IMR-90 (cell line): ENCODE measurements around the gene FIBCD1. TPM values are rescaled to one million over a fixed set of nuclear protein-coding genes. Genes with fewer than 3 reads are reported as not detected.

Source experiments
- ATAC-seq: fragments of 200-7000 bp; cut with Tn5 transposase; 2 replicates; pipeline ENCODE4 v1.9.1; 2020; ENCODE audit warnings: low read depth, mild to moderate bottlenecking, moderate library complexity
- BruUV-seq: library from RNA; stranded (reverse); fragments of 400-500 nt; replicated peaks from 2 replicates; lab custom pipeline; 2021; lab: Mats Ljungman, UMichigan
- CTCF ChIA-PET: fragments of 300-600 bp; formaldehyde crosslinking; extraction: SDS; loops from one replicate; lab custom pipeline; 2021; ENCODE audit warnings: antibody characterized with exemption; lab: Yijun Ruan, JAX
- POLR2A ChIA-PET: fragments of 300-600 bp; sonication (Branson Sonifier 250); formaldehyde crosslinking; loops from one replicate; lab custom pipeline; 2022; ENCODE audit warnings: antibody characterized with exemption; ENCODE audit not compliant: unreplicated experiment; lab: Charles Lee
- DNase-seq: peaks from one replicate; pipeline ENCODE4 v3.0.0; 2013
- H2AFZ ChIP-seq: replicated peaks from 2 replicates; pipeline ENCODE3; 2013; ENCODE audit warnings: low read length, mild to moderate bottlenecking; ENCODE audit not compliant: poor library complexity
- H2AK5ac ChIP-seq: 2 replicates; pipeline ENCODE4 v1.6.1; 2013; ENCODE audit warnings: low read depth, low read length, inconsistent platforms
- H2AK9ac ChIP-seq: replicated peaks from 2 replicates; pipeline ENCODE3; 2013; ENCODE audit warnings: mild to moderate bottlenecking, low read depth, low read length, moderate library complexity; ENCODE audit not compliant: poor library complexity
- H2BK120ac ChIP-seq: 2 replicates; pipeline ENCODE4 v1.6.1; 2013; ENCODE audit warnings: low read depth, low read length, inconsistent platforms
- H2BK15ac ChIP-seq: 3 replicates; pipeline ENCODE4 v1.6.1; 2013; ENCODE audit warnings: low read depth, low read length, inconsistent platforms
- H2BK20ac ChIP-seq: 2 replicates; pipeline ENCODE4 v1.6.1; 2013; ENCODE audit warnings: low read depth, mild to moderate bottlenecking, inconsistent platforms, low read length, moderate library complexity
- H2BK5ac ChIP-seq: 2 replicates; pipeline ENCODE4 v1.6.1; 2013; ENCODE audit warnings: mild to moderate bottlenecking, low read depth, low read length, inconsistent platforms; ENCODE audit not compliant: poor library complexity, severe bottlenecking
- H3K14ac ChIP-seq: replicated peaks from 2 replicates; pipeline ENCODE4 v1.6.1; 2013; ENCODE audit warnings: low read depth, low read length, inconsistent platforms
- H3K18ac ChIP-seq: 2 replicates; pipeline ENCODE4 v1.6.1; 2013; ENCODE audit warnings: low read depth, low read length, control low read depth
- H3K23ac ChIP-seq: 2 replicates; pipeline ENCODE4 v1.6.1; 2013; ENCODE audit warnings: low read depth, low read length, inconsistent platforms
- H3K27ac ChIP-seq: 2 replicates; pipeline ENCODE4 v1.5.1; 2013; ENCODE audit warnings: mild to moderate bottlenecking, control low read depth, low read length; ENCODE audit not compliant: insufficient read depth
- H3K27me3 ChIP-seq: 2 replicates; pipeline ENCODE4 v1.6.1; 2013; ENCODE audit warnings: low read length; ENCODE audit not compliant: control insufficient read depth, insufficient read depth
- H3K36me3 ChIP-seq: 2 replicates; pipeline ENCODE4 v1.6.1; 2013; ENCODE audit warnings: low read length, mixed read lengths; ENCODE audit not compliant: control insufficient read depth, insufficient read depth
- H3K4ac ChIP-seq: 2 replicates; pipeline ENCODE4 v1.6.1; 2013; ENCODE audit warnings: low read depth, low read length, inconsistent platforms
- H3K4me1 ChIP-seq: 2 replicates; pipeline ENCODE4 v1.6.1; 2013; ENCODE audit warnings: low read length, mixed read lengths; ENCODE audit not compliant: control insufficient read depth, insufficient read depth
- H3K4me2 ChIP-seq: 2 replicates; pipeline ENCODE4 v1.6.1; 2013; ENCODE audit warnings: low read depth, mild to moderate bottlenecking, control low read depth, low read length, moderate library complexity
- H3K4me3 ChIP-seq: 2 replicates; pipeline ENCODE4 v1.5.1; 2013; ENCODE audit warnings: low read depth, mild to moderate bottlenecking, control low read depth, low read length, moderate library complexity; ENCODE audit not compliant: insufficient read depth
- H3K56ac ChIP-seq: 2 replicates; pipeline ENCODE4 v1.6.1; 2013; ENCODE audit warnings: low read length, inconsistent platforms; ENCODE audit not compliant: insufficient read depth; ENCODE audit errors: extremely low read depth
- H3K79me1 ChIP-seq, 2 experiments: 2 replicates each; pipeline ENCODE4 v1.6.1; 2013; ENCODE audit warnings: low read length in 2 of 2, inconsistent platforms in 1 of 2, low read depth in 1 of 2
- H3K9ac ChIP-seq: 2 replicates; pipeline ENCODE4 v1.6.1; 2013; ENCODE audit warnings: low read depth, low read length, control low read depth
- H3K9me1 ChIP-seq: 2 replicates; pipeline ENCODE4 v1.6.1; 2013; ENCODE audit warnings: low read length, inconsistent platforms; ENCODE audit not compliant: insufficient read depth
- H3K9me3 ChIP-seq: 2 replicates; pipeline ENCODE4 v1.6.1; 2013; ENCODE audit warnings: low read length; ENCODE audit not compliant: control insufficient read depth, insufficient read depth
- H4K20me1 ChIP-seq: 2 replicates; pipeline ENCODE4 v1.6.1; 2013; ENCODE audit warnings: low read length, inconsistent platforms; ENCODE audit not compliant: insufficient read depth
- H4K5ac ChIP-seq: 2 replicates; pipeline ENCODE4 v1.6.1; 2013; ENCODE audit warnings: mild to moderate bottlenecking, low read depth, low read length, control low read depth
- H4K8ac ChIP-seq, 2 experiments: 2 replicates each; pipeline ENCODE4 v1.6.1; 2013; ENCODE audit warnings: low read depth in 2 of 2, low read length in 2 of 2, control low read depth in 1 of 2, inconsistent platforms in 1 of 2
- H4K91ac ChIP-seq: 2 replicates; pipeline ENCODE4 v1.6.1; 2013; ENCODE audit warnings: low read depth, low read length, inconsistent platforms; ENCODE audit not compliant: insufficient read depth
- BHLHE40 ChIP-seq: fragments of 150-350 bp; IDR thresholded peaks from 2 replicates; pipeline ENCODE4 v1.6.1; 2016; ENCODE audit warnings: mild to moderate bottlenecking, low read depth, low read length
- CEBPB ChIP-seq: IDR thresholded peaks from 2 replicates; pipeline ENCODE4 v1.6.1; 2012; ENCODE audit warnings: low read depth, low read length, improper control_type of control experiment
- CHD1 ChIP-seq: IDR thresholded peaks from 2 replicates; pipeline ENCODE4 v1.6.1; 2012; ENCODE audit warnings: low read depth, low read length, improper control_type of control experiment
- FOS ChIP-seq: fragments of 150-350 bp; IDR thresholded peaks from 2 replicates; pipeline ENCODE4 v1.6.1; 2016; ENCODE audit warnings: low read depth, low read length
- MAFK ChIP-seq: IDR thresholded peaks from 2 replicates; pipeline ENCODE4 v1.6.1; 2012; ENCODE audit warnings: low read depth, low read length, improper control_type of control experiment
- MAZ ChIP-seq: IDR thresholded peaks from 2 replicates; pipeline ENCODE4 v1.6.1; 2012; ENCODE audit warnings: low read depth, mild to moderate bottlenecking, low read length, improper control_type of control experiment, moderate library complexity, borderline replicate concordance
- MXI1 ChIP-seq: IDR thresholded peaks from 2 replicates; pipeline ENCODE4 v1.6.1; 2012; ENCODE audit warnings: low read depth, mild to moderate bottlenecking, low read length, moderate library complexity, borderline replicate concordance
- NFE2L2 ChIP-seq: fragments of 150-350 bp; IDR thresholded peaks from 2 replicates; pipeline ENCODE4 v1.6.1; 2016; ENCODE audit warnings: low read depth, mild to moderate bottlenecking, low read length
- POLR2A ChIP-seq: IDR thresholded peaks from 2 replicates; pipeline ENCODE4 v1.6.1; 2012; ENCODE audit warnings: mild to moderate bottlenecking, low read depth, low read length
- RAD21 ChIP-seq: IDR thresholded peaks from 2 replicates; pipeline ENCODE4 v1.6.1; 2012; ENCODE audit warnings: low read length, improper control_type of control experiment
- RCOR1 ChIP-seq: IDR thresholded peaks from 2 replicates; pipeline ENCODE4 v1.6.1; 2012; ENCODE audit warnings: mild to moderate bottlenecking, low read length, improper control_type of control experiment; ENCODE audit not compliant: insufficient replicate concordance
- RFX5 ChIP-seq: IDR thresholded peaks from 2 replicates; pipeline ENCODE4 v1.8.0; 2012; ENCODE audit warnings: low read depth, mild to moderate bottlenecking, low read length, moderate library complexity
- SMC3 ChIP-seq: fragments of 150-350 bp; IDR thresholded peaks from 2 replicates; pipeline ENCODE4 v1.6.1; 2016; ENCODE audit warnings: low read depth, mild to moderate bottlenecking, antibody characterized with exemption, low read length, moderate library complexity
- whole genome bisulfite sequencing, 2 experiments: methylation state at CpG; one replicate each; pipeline versions ENCODE4 v1.1.5 to v1.1.7; 2013; ENCODE audit warnings: missing lambda C conversion rate in 2 of 2; ENCODE audit not compliant: insufficient read length in 1 of 2; ENCODE audit errors: extremely low coverage in 2 of 2; 5-methylcytosine and 5-hydroxymethylcytosine counted together
- dilution Hi-C: fragments of 300-500 bp; cut with HindIII; formaldehyde crosslinking; loops from one replicate; pipeline ENCODE4 v1.14.3; 2018; ENCODE audit warnings: low sequenced_read_pairs; ENCODE audit not compliant: unreplicated experiment
- in situ Hi-C: fragments of 300-500 bp; cut with MboI; formaldehyde crosslinking; loops from 3 replicates; pipeline ENCODE4 v1.14.3; 2019; ENCODE audit warnings: low sequenced_read_pairs, inconsistent platforms, mixed read lengths
- intact Hi-C: fragments of 100-400 bp; cut with micrococcal nuclease; formaldehyde crosslinking; loops from 2 replicates; pipeline ENCODE4 v1.10.0; 2022
- polyA plus RNA-seq, 3 experiments: library from polyadenylated mRNA; depleted of rRNA; stranded (reverse); fragments of >200 nt; gene quantifications; 2 replicates each; pipeline ENCODE4 v1.2.3, GENCODE V29; 2012; ENCODE audit warnings: low replicate concordance in 1 of 3
- total RNA-seq: library from RNA; depleted of rRNA; stranded (reverse); fragments of >200 nt; gene quantifications from 2 replicates; pipeline ENCODE4 v1.2.3, GENCODE V29; 2012
- TF ChIP-seq, protein P1 (sequence below): fragments of 150-350 bp; IDR thresholded peaks from 2 replicates; pipeline ENCODE4 v1.6.1; 2017; ENCODE audit warnings: mild to moderate bottlenecking, antibody characterized with exemption, low read length, low read depth
- TF ChIP-seq, protein P2 (sequence below): fragments of 150-350 bp; IDR thresholded peaks from 2 replicates; pipeline ENCODE4 v1.6.1; 2016; ENCODE audit warnings: low read depth, mild to moderate bottlenecking, low read length, moderate library complexity, borderline replicate concordance

Gene FIBCD1
- total and polyA plus RNA-seq, 2 of the 4 experiments (the other 2 are of a cell fraction) = 1.1 to 10.1 TPM

DNA sequence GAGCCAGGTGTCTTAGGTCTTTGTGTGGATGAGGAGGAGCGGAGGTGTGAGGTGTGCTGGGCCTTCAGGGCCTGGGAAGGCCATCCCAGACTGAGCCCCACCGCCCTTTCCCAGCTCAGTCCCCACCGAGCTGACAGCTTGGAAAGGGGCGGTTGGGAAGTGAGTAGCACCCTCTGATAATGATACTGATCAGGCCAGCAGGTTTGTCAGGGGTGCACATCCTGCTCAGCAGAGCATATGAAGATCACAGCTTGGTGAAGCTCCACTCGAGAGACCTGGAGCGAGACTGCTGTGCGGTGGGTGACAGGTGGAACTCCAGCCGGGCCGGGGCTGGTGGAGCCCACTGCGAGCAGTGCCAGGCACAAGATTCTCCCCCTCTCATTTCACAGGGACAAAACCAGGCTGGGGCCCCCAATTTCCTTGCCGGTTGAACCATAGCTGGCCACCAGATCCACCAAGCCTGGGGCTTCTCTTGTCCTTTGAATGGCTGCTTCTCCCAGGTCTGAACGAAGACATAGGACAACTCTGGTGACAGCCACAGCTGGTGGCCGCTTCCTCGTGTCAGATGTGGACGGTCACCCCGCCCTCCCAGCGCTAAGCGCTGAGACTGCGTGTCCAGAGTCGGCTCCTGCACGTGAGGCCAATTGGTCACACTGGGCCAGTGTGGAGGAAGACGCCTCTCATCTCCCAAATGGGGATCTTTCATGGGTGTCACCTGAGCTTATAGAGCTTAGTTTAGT, 50.7 kb downstream of the FIBCD1 start:
- BruUV-seq = no TSS peak
- Histone ChIP-seq H2BK5ac (no peak overlapping the region), H3K56ac (no peak overlapping the region), H4K91ac (no peak overlapping the region), H3K23ac (no peak overlapping the region), H3K9me1 (peaks cover 4% of the 10 kb centered on the region; the same call in 1 of the 2 replicates), H3K9me3 (no peaks in the 10 kb centered on the region), H3K14ac (no peak overlapping the region), H3K27me3 (no peaks in the 10 kb centered on the region), H3K36me3 (peaks cover 90% of the 10 kb centered on the region), H2AK9ac (peak overlapping the region; percentile 65), H3K27ac (no peak overlapping the region), H4K20me1 (peaks cover 41% of the 10 kb centered on the region), H3K9ac (no peak overlapping the region), H2BK20ac (no peak overlapping the region), H4K8ac (no peak overlapping the region), H3K79me1 (peaks cover 19 to 50% of the 10 kb centered on the region in 2 experiments), H2AFZ (no peak overlapping the region), H3K4me3 (no peak overlapping the region), H3K4me2 (no peak overlapping the region), H3K4ac (peak overlapping the region; percentile 27; the same call in 1 of the 2 replicates), H3K4me1 (peaks cover 15% of the 10 kb centered on the region; the same call in 1 of the 2 replicates), H2BK15ac (no peak overlapping the region), H2AK5ac (peak overlapping the region; percentile 25; the same call in 1 of the 2 replicates), H2BK120ac (no peak overlapping the region), H4K5ac (no peak overlapping the region), H3K18ac (no peak overlapping the region)
- in situ Hi-C loops = loop anchor here (5.0 kb wide), 1 partner anchor 154 kb away; no protein-coding TSS in a partner anchor
- POLR2A ChIA-PET = no interaction called here
- 95% methylated on average over 13 of the region's 22 CpGs; no CpG with 5 or more reads in 1 of the 2 experiments for WGBS, 2 experiments
- CTCF ChIA-PET = no interaction called here
- no peak for ATAC-seq
- TF ChIP-seq SMC3 (no peak), MXI1 (no peak), POLR2A (no peak), RCOR1 (no peak), RAD21 (no peak), MAZ (no peak), NFE2L2 (no peak), FOS (no peak), CHD1 (no peak), CEBPB (no peak), BHLHE40 (no peak), MAFK (no peak), RFX5 (no peak)
- TF ChIP-seq, protein P1, sequence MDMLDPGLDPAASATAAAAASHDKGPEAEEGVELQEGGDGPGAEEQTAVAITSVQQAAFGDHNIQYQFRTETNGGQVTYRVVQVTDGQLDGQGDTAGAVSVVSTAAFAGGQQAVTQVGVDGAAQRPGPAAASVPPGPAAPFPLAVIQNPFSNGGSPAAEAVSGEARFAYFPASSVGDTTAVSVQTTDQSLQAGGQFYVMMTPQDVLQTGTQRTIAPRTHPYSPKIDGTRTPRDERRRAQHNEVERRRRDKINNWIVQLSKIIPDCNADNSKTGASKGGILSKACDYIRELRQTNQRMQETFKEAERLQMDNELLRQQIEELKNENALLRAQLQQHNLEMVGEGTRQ = no peak
- TF ChIP-seq, protein P2, sequence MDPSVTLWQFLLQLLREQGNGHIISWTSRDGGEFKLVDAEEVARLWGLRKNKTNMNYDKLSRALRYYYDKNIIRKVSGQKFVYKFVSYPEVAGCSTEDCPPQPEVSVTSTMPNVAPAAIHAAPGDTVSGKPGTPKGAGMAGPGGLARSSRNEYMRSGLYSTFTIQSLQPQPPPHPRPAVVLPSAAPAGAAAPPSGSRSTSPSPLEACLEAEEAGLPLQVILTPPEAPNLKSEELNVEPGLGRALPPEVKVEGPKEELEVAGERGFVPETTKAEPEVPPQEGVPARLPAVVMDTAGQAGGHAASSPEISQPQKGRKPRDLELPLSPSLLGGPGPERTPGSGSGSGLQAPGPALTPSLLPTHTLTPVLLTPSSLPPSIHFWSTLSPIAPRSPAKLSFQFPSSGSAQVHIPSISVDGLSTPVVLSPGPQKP = no peak
- dilution Hi-C loops = no loop called here
- DNase-seq = no peak
- intact Hi-C loops = no loop called here
